ENCODE results near the gene NR3C2.

Gene NR3C2

DNA sequence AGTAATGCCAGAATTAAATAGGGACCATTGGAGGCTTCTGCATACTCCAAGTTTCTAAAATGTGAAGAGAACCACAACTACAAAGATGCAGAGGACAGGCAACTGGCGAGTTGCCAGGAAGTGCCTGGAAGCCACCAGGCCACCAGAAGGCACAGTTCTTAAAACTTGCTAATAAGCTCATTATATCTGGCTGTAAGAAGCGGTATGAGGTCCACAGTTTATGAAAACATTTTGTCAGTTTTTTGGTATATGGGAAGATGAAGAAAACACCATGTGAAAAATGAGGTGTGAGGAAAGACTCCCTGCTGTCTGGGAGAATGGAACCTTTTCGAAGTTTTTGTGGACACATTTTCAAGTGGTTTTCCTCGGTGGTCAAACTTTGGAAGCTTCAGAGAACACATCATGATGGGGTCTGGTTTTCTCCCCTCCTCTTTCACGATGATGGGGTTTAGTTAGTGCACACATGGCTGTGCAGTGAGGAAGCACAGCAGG is 202.7 kb downstream of the NR3C2 start:
- in situ Hi-C loops (cut with HindIII; ENCODE audit: low sequenced_read_pairs) = no loop called here
- TF ChIP-seq, protein P1, sequence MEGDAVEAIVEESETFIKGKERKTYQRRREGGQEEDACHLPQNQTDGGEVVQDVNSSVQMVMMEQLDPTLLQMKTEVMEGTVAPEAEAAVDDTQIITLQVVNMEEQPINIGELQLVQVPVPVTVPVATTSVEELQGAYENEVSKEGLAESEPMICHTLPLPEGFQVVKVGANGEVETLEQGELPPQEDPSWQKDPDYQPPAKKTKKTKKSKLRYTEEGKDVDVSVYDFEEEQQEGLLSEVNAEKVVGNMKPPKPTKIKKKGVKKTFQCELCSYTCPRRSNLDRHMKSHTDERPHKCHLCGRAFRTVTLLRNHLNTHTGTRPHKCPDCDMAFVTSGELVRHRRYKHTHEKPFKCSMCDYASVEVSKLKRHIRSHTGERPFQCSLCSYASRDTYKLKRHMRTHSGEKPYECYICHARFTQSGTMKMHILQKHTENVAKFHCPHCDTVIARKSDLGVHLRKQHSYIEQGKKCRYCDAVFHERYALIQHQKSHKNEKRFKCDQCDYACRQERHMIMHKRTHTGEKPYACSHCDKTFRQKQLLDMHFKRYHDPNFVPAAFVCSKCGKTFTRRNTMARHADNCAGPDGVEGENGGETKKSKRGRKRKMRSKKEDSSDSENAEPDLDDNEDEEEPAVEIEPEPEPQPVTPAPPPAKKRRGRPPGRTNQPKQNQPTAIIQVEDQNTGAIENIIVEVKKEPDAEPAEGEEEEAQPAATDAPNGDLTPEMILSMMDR (IDR thresholded peaks at IDR 0.05; ENCODE audit: low read depth, low read length, missing control alignments) = no peak
- H3K4me3 ChIP-seq (ENCODE audit: low read depth, low read length) = no peak overlapping the region
- peak; percentile 63 for DNase-seq (ENCODE audit: low read depth)

DNA sequence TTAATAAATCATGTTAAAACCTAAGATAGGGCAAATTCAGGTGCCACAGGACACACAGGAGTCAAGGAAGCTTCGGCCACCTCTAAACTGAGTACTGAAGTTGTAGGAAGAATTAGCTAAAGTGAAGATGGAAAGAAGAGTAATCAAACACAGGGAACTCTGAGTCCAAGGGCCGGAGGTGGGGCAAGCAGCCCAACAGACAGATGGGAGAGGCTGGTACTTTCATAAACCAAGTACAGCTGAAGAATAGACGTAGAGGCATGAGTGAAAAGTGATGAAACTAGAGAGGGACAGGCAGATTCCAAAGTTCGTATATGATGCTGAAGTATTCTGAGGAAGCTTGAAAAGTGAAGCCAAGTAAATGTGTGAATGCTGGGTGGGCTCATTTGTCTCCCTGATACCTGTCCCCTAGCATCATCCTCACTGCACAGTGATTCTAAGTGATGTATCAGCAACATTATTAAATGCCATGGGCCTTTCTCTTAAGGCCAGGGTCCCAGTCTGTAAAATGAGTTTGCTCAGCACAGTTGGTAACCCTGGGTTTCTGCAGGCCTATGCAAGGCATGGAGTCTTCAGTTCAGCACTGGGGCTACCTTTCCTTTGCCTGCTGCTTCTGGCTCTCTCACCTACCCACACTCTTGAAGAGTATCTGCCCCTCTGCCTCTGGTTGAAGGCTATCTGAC is 203.3 kb downstream of the NR3C2 start:
- in situ Hi-C loops (cut with HindIII; ENCODE audit: low sequenced_read_pairs) = no loop called here
- TF ChIP-seq, protein P1 (IDR thresholded peaks at IDR 0.05; ENCODE audit: low read depth, low read length, missing control alignments) = no peak
- no peak overlapping the region for H3K4me3 ChIP-seq (ENCODE audit: low read depth, low read length)
- DNase-seq (ENCODE audit: low read depth) = no peak

DNA sequence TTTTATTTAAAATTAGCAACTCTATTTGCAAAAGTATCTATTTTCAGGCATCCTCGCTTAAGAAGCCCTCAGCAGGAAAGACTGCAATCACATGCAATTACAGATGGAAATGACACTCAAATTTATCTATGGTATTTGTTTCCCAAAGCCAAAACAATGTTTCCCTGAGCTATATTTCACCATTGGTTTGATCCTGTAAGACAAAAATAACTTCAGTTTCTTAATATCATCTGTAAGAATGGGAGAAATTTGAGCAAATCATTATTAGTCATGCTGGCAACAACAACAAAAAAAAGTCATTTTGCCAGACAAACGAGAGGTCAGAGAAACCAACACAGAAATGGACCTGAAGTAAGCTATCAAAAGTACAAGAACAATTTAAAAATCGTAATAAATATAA is 204.1 kb downstream of the NR3C2 start:
- in situ Hi-C loops (cut with HindIII; ENCODE audit: low sequenced_read_pairs) = no loop called here
- no peak for DNase-seq (ENCODE audit: low read depth)
- H3K4me3 ChIP-seq (ENCODE audit: low read depth, low read length) = no peak overlapping the region
- TF ChIP-seq, protein P1 (IDR thresholded peaks at IDR 0.05; ENCODE audit: low read depth, low read length, missing control alignments) = no peak

DNA sequence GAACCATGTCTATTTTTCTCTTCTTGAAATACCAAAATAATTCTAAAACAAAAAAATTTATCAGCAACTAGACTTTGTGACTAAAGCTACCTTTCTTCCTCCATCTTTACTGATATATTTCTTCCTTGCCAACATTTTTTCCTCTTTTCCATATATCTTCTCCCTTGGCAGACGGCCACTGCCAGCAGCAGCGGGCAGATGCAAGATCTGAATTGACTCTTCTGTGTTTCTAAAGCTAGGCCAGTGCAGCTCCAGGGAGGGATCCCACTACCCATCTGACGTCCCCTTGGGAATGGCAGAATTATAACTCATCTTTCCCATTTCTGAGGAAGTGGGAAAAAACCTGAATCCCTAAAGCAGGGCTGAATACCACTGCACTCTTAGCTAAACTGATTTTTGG is 206.4 kb downstream of the NR3C2 start:
- no peak overlapping the region for H3K4me3 ChIP-seq (ENCODE audit: low read depth, low read length)
- TF ChIP-seq, protein P1 (IDR thresholded peaks at IDR 0.05; ENCODE audit: low read depth, low read length, missing control alignments) = no peak
- in situ Hi-C loops (cut with HindIII; ENCODE audit: low sequenced_read_pairs) = no loop called here
- DNase-seq (ENCODE audit: low read depth) = no peak

DNA sequence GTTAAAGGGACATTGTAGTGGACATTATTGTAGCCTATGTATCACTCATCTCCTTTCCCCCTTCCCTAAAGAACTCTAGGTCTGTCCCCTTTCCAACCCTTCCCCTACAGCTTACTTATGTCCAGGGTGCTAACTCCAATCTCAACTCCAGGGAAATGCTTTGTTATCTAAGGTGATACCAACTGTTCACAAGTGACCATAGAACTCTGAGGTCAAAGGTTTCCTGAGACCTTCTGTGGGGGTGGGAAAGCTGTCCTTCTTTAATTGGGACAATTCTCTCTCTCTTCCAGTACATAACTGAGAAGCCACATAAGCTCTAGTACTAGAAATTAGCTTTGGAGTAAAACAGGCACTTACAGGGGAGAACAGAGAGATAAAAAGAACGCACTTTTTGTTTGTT is 212.4 kb downstream of the NR3C2 start:
- DNase-seq (ENCODE audit: low read depth) = no peak
- in situ Hi-C loops (cut with HindIII; ENCODE audit: low sequenced_read_pairs) = no loop called here
- no peak overlapping the region for H3K4me3 ChIP-seq (ENCODE audit: low read depth, low read length)
- TF ChIP-seq, protein P1 (IDR thresholded peaks at IDR 0.05; ENCODE audit: low read depth, low read length, missing control alignments) = no peak

DNA sequence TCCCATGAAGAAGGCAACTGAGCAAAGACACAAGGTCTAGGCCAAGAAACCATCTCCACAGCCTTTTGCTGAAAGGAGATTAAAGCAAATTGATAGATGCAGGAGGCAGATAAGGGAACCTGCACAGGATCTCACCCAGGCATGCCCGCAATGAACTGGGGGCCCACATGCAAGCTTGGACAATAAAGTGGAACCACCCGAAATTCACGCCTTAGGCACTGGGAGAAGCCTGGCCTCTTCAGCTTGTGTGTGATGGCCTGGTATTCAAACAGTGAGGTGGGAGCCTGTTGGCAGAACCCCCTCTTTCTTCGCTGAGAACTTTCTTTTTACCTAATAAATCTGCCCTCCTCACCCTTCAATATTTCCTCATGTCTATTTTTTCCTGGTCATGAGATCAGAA is 213.2 kb downstream of the NR3C2 start:
- no peak overlapping the region for H3K4me3 ChIP-seq (ENCODE audit: low read depth, low read length)
- TF ChIP-seq, protein P1 (IDR thresholded peaks at IDR 0.05; ENCODE audit: low read depth, low read length, missing control alignments) = no peak
- in situ Hi-C loops (cut with HindIII; ENCODE audit: low sequenced_read_pairs) = no loop called here
- DNase-seq (ENCODE audit: low read depth) = no peak

All from astrocyte of the cerebellum (primary cell).